Endothelial cell of umbilical vein (primary cell): ENCODE data around the gene FAM174B. TPM values are rescaled to one million over a fixed set of nuclear protein-coding genes. Genes with fewer than 3 reads are reported as not detected.

Experiments
- BruUV-seq: library from RNA; stranded (reverse); fragments of 400-500 nt; replicated peaks from 2 replicates; lab custom pipeline; 2021; lab: Mats Ljungman, UMichigan
- CTCF ChIA-PET: fragments of 300-600, 350-600 bp; sonication (Branson Sonifier 250); formaldehyde crosslinking; loops from one replicate; lab custom pipeline; 2021; ENCODE audit warnings: antibody characterized with exemption, inconsistent platforms; lab: Charles Lee
- POLR2A ChIA-PET: fragments of 300-600, 350-600 bp; sonication (Branson Sonifier 250); formaldehyde crosslinking; loops from one replicate; lab custom pipeline; 2021; ENCODE audit warnings: antibody characterized with exemption, inconsistent platforms; lab: Charles Lee
- DNase-seq: peaks from one replicate; pipeline ENCODE4 v3.0.0-alpha.2; 2011; ENCODE audit warnings: low read depth, low spot score
- FAIRE-seq: peaks from 2 replicates; lab custom pipeline; 2011; peaks lifted over from hg19 to GRCh38; lab: Jason Lieb, UNC
- H2AFZ ChIP-seq: 2 replicates; pipeline ENCODE4 v1.6.0; 2012; ENCODE audit warnings: low read depth, low read length, control low read depth, inconsistent platforms
- H3K27ac ChIP-seq: 2 replicates; pipeline ENCODE4 v1.5.1; 2011; ENCODE audit warnings: low read depth, mild to moderate bottlenecking, control low read depth, low read length, moderate library complexity; ENCODE audit not compliant: insufficient read depth
- H3K27me3 ChIP-seq, 2 experiments: 2 replicates each; pipeline versions ENCODE4 v1.6.0 to v1.6.1; 2011; ENCODE audit warnings: low read length in 2 of 2, mixed read lengths in 1 of 2; ENCODE audit not compliant: control insufficient read depth in 2 of 2, insufficient read depth in 2 of 2
- H3K36me3 ChIP-seq, 2 experiments: 2 replicates in 1 of 2; 3 replicates in 1 of 2; pipeline ENCODE4 v1.5.1; 2011; ENCODE audit warnings: low read length in 2 of 2, mild to moderate bottlenecking in 1 of 2, moderate library complexity in 1 of 2; ENCODE audit not compliant: control insufficient read depth in 2 of 2, insufficient read depth in 2 of 2; ENCODE audit errors: extremely low read depth in 1 of 2
- H3K4me1 ChIP-seq: 3 replicates; pipeline ENCODE4 v1.5.1; 2011; ENCODE audit warnings: mild to moderate bottlenecking, low read length; ENCODE audit not compliant: control insufficient read depth, insufficient read depth; ENCODE audit errors: extremely low read depth
- H3K4me2 ChIP-seq: 2 replicates; pipeline ENCODE4 v1.6.1; 2011; ENCODE audit warnings: low read length, control low read depth, mixed read lengths; ENCODE audit not compliant: insufficient read depth
- H3K4me3 ChIP-seq, 3 experiments: fragments of 200-600 bp in 1 of 3; sonication (generic), shearing (Covaris generic) in 1 of 3; replicated peaks in 1 of 3; 2 replicates each; pipeline ENCODE4 v1.5.1; 2011 to 2016; ENCODE audit warnings: control low read depth in 3 of 3, low read length in 3 of 3, mild to moderate bottlenecking in 2 of 3, inconsistent platforms in 1 of 3, low read depth in 1 of 3, moderate library complexity in 1 of 3; ENCODE audit not compliant: insufficient read depth in 1 of 3
- H3K79me2 ChIP-seq: 2 replicates; pipeline ENCODE4 v1.6.0; 2012; ENCODE audit warnings: low read length, inconsistent platforms; ENCODE audit not compliant: control insufficient read depth, insufficient read depth
- H3K9ac ChIP-seq: replicated peaks from 2 replicates; pipeline ENCODE3; 2011; ENCODE audit warnings: low read length, control low read depth; ENCODE audit not compliant: insufficient read depth; ENCODE audit errors: extremely low read depth
- H3K9me1 ChIP-seq: replicated peaks from 3 replicates; pipeline ENCODE4 v1.6.0; 2011; ENCODE audit warnings: mild to moderate bottlenecking, low read length; ENCODE audit not compliant: control insufficient read depth, insufficient read depth; ENCODE audit errors: extremely low read depth
- H3K9me3 ChIP-seq: replicated peaks from 2 replicates; pipeline ENCODE4 v1.5.1; 2012; ENCODE audit warnings: low read length, inconsistent platforms; ENCODE audit not compliant: control insufficient read depth, insufficient read depth
- H4K20me1 ChIP-seq: replicated peaks from 2 replicates; pipeline ENCODE3; 2011; ENCODE audit warnings: mild to moderate bottlenecking, low read length; ENCODE audit not compliant: control insufficient read depth, insufficient read depth; ENCODE audit errors: extremely low read depth
- EZH2 ChIP-seq: IDR thresholded peaks from 2 replicates; pipeline ENCODE4 v1.6.1; 2012; ENCODE audit warnings: borderline replicate concordance, low read depth, mild to moderate bottlenecking, moderate library complexity, low read length, inconsistent platforms; ENCODE audit not compliant: severe bottlenecking
- FOS ChIP-seq: IDR thresholded peaks from 2 replicates; pipeline ENCODE4 v1.6.1; 2011; ENCODE audit warnings: mild to moderate bottlenecking, low read length, moderate library complexity, borderline replicate concordance; ENCODE audit not compliant: insufficient read depth
- GATA2 ChIP-seq: IDR thresholded peaks from 2 replicates; pipeline ENCODE4 v1.7.0; 2011; ENCODE audit warnings: low read depth, mild to moderate bottlenecking, moderate library complexity, mixed read lengths, low read length; ENCODE audit not compliant: insufficient read length, insufficient read depth
- JUN ChIP-seq: IDR thresholded peaks from 2 replicates; pipeline ENCODE4 v1.6.1; 2011; ENCODE audit warnings: borderline replicate concordance, low read depth; ENCODE audit not compliant: insufficient read length, insufficient read depth
- MYC ChIP-seq: IDR thresholded peaks from one replicate; pipeline ENCODE4 v1.6.1; 2011; ENCODE audit warnings: mild to moderate bottlenecking, low read depth, low read length
- POLR2A ChIP-seq: IDR thresholded peaks from 2 replicates; pipeline ENCODE4 v1.6.1; 2012; ENCODE audit warnings: low read depth, mild to moderate bottlenecking, control low read depth, low read length
- POLR2AphosphoS5 ChIP-seq: IDR thresholded peaks from 2 replicates; pipeline ENCODE4 v1.6.1; 2012; ENCODE audit warnings: low read depth, mild to moderate bottlenecking, control low read depth, low read length, moderate library complexity; ENCODE audit not compliant: insufficient read depth
- dilution Hi-C: fragments of 300-500 bp; cut with MboI; formaldehyde crosslinking; loops from one replicate; pipeline ENCODE4 v1.15.0; 2019; ENCODE audit warnings: low sequenced_read_pairs; ENCODE audit not compliant: extremely low pct_ligation_motif_present
- intact Hi-C: fragments of 100-400 bp; cut with micrococcal nuclease; formaldehyde crosslinking; loops from one replicate; pipeline ENCODE4 v1.10.0; 2022
- polyA plus RNA-seq, 4 experiments: library from polyadenylated mRNA; depleted of rRNA in 3 of 4; stranded (reverse) in 3 of 4; unstranded in 1 of 4; fragments of >200 nt; gene quantifications; 2 replicates each; pipeline versions ENCODE4 v1.2.1 to v1.2.3, GENCODE V29; 2011 to 2012; ENCODE audit warnings: missing spikeins in 1 of 4
- total RNA-seq: library from RNA; stranded (reverse); gene quantifications from 2 replicates; pipeline ENCODE4 v1.2.3, GENCODE V29; 2021
- TF ChIP-seq, protein P1 (sequence below): IDR thresholded peaks from 2 replicates; pipeline ENCODE4 v1.6.1; 2011; ENCODE audit not compliant: insufficient read depth, insufficient read length
- TF ChIP-seq, protein P2 (sequence below), 2 donors: IDR thresholded peaks; 1 replicate in 1 of 2; 2 replicates in 1 of 2; pipeline ENCODE4 v1.5.1; 2011; ENCODE audit warnings: low read length in 2 of 2, mild to moderate bottlenecking in 2 of 2, moderate library complexity in 2 of 2, control low read depth in 1 of 2, inconsistent platforms in 1 of 2, low read depth in 1 of 2; ENCODE audit not compliant: insufficient read depth in 1 of 2; ENCODE audit errors: extremely low read depth in 1 of 2

FAM174B gene
- total and polyA plus RNA-seq, 2 donors (not counting 3 experiments of a cell fraction or from before 2014, with no cell fraction given), result 25.9 to 30.2 TPM

DNA sequence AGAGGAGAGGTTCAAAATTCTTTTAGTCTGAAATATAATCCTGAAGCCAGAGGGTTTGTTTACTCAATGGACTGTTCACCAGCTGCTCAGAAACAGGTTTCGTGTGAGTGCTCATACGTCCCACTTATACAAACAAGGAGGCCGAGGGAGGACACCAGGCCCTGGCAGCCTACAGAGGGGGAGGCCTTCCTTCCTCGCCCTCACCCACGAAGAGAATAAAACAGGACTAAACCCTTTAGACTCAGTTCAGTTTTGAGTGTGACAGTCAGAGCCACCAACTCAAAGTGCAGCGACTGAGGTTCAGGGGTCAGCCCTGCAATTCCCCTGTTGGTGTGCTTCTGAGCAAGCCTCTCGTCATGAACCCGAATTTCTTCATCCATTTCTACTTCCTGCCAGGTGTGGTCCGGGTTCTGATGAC, 17.3 kb downstream of the FAM174B start:
- Histone ChIP-seq H3K36me3 (no peaks in the 10 kb centered on the region), H2AFZ (no peak overlapping the region), H3K27ac (no peak overlapping the region), H4K20me1 (no peaks in the 10 kb centered on the region), H3K4me3 (no peak overlapping the region), H3K27me3 (no peaks in the 10 kb centered on the region), H3K9ac (no peak overlapping the region), H3K79me2 (peaks cover 96% of the 10 kb centered on the region), H3K9me1 (no peaks in the 10 kb centered on the region), H3K4me2 (no peak overlapping the region), H3K4me1 (peaks cover 1% of the 10 kb centered on the region), H3K9me3 (no peaks in the 10 kb centered on the region)
- intact Hi-C loops (no loop called here), dilution Hi-C loops (no loop called here)
- BruUV-seq, result no TSS peak
- FAIRE-seq (no peak), DNase-seq (peak; percentile 53)
- ChIA-PET POLR2A (no interaction called here), CTCF (interaction anchor here (1.1 kb wide), 1 partner anchor 16 kb away, joined by 3 read pairs; no protein-coding TSS in a partner anchor)
- no peak for TF ChIP-seq FOS
- no peak for TF ChIP-seq MYC
- no peak for TF ChIP-seq GATA2
- TF ChIP-seq JUN, result no peak
- TF ChIP-seq, protein P1, sequence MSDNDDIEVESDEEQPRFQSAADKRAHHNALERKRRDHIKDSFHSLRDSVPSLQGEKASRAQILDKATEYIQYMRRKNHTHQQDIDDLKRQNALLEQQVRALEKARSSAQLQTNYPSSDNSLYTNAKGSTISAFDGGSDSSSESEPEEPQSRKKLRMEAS, result no peak
- no peak for TF ChIP-seq EZH2
- no peak for TF ChIP-seq POLR2AphosphoS5
- TF ChIP-seq POLR2A, result no peak
- TF ChIP-seq, protein P2, sequence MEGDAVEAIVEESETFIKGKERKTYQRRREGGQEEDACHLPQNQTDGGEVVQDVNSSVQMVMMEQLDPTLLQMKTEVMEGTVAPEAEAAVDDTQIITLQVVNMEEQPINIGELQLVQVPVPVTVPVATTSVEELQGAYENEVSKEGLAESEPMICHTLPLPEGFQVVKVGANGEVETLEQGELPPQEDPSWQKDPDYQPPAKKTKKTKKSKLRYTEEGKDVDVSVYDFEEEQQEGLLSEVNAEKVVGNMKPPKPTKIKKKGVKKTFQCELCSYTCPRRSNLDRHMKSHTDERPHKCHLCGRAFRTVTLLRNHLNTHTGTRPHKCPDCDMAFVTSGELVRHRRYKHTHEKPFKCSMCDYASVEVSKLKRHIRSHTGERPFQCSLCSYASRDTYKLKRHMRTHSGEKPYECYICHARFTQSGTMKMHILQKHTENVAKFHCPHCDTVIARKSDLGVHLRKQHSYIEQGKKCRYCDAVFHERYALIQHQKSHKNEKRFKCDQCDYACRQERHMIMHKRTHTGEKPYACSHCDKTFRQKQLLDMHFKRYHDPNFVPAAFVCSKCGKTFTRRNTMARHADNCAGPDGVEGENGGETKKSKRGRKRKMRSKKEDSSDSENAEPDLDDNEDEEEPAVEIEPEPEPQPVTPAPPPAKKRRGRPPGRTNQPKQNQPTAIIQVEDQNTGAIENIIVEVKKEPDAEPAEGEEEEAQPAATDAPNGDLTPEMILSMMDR (IDR thresholded peaks at IDR 0.05; ENCODE audit: extremely low read depth in 1 of 2, insufficient read depth in 1 of 2, low read depth in 1 of 2, low read length in 2 of 2), result no peak
